Spleen (tissue), 7 donors: ENCODE data around the gene METTL26.

Source experiments
- CTCF ChIP-seq, 11 experiments: fragments of 200-600 bp in 7 of 11; fragments of 450-650 bp in 4 of 11; sonication (generic) in 4 of 11; IDR thresholded peaks in 8 of 11; conservative IDR thresholded peaks in 3 of 11; 1 replicate in 7 of 11; 2 replicates in 4 of 11; pipeline versions ENCODE4 v1.4.0 to v1.8.0; 2016 to 2021; ENCODE audit warnings: antibody characterized with exemption in 11 of 11, inconsistent platforms in 4 of 11, mild to moderate bottlenecking in 1 of 11
- POLR2A ChIP-seq, 3 donors: fragments of 450-650 bp; IDR thresholded peaks; one replicate each; pipeline ENCODE4 v1.5.1; 2017; ENCODE audit warnings: antibody characterized with exemption in 3 of 3, mild to moderate bottlenecking in 1 of 3
- POLR2AphosphoS5 ChIP-seq, 3 donors: sonication (generic); formaldehyde crosslinking; IDR thresholded peaks; one replicate each; pipeline ENCODE4 v1.5.1; 2017; ENCODE audit warnings: antibody characterized with exemption in 3 of 3
- donor health status: DM: no; HTN: no; CAD: no; lungs with moderate emphysema.
- donor health status: DM: no; HTN: no; CAD: no.
- donor health status: DM: no; HTN: no; CAD: no.

GRCh38 chr16:654034-654433, 17.9 kb upstream of the METTL26 start:
- no peak for TF ChIP-seq CTCF (IDR thresholded peaks at IDR 0.05 in 8 of 11, conservative IDR thresholded peaks at IDR 0.05 in 3 of 11)
- TF ChIP-seq POLR2A (IDR thresholded peaks at IDR 0.05), result no peak
- TF ChIP-seq POLR2AphosphoS5 (IDR thresholded peaks at IDR 0.05), result no peak
